ENCODE results near the gene PATJ.

- no peak for TF ChIP-seq POLR2AphosphoS5 (IDR thresholded peaks at IDR 0.05)
- no peak for TF ChIP-seq CTCF (IDR thresholded peaks at IDR 0.05)
Measured at GRCh38 chr1:62187548-62187947, 445.3 kb downstream of the PATJ start.
